HG03095 (cell line): Measurements from ENCODE around the gene FAM72C.
"Not testable (repeated sequence)": the region's sequence is repeated elsewhere in the genome, so short reads cannot be mapped to it uniquely, and the experiment has no call there.

ENCODE experiments used
- ATAC-seq: cut with Tn5 transposase; IDR thresholded peaks from one replicate; pipeline ENCODE4 v1.9.1; 2021; ENCODE audit warnings: moderate library complexity; ENCODE audit not compliant: unreplicated experiment

FAM72C gene

GRCh38 chr1:143987868-143988267 is 16.1 kb upstream of the FAM72C start:
- not testable (repeated sequence) for ATAC-seq

- ATAC-seq, result not testable (repeated sequence)
Observed at GRCh38 chr1:143984721-143985473, 13.1 kb upstream of the FAM72C start.

GRCh38 chr1:143974416-143974815 is 2.6 kb upstream of the FAM72C start:
- ATAC-seq, result not testable (repeated sequence)

- not testable (repeated sequence) for ATAC-seq
Observed at GRCh38 chr1:143973876-143974414, 2.2 kb upstream of the FAM72C start.

DNA sequence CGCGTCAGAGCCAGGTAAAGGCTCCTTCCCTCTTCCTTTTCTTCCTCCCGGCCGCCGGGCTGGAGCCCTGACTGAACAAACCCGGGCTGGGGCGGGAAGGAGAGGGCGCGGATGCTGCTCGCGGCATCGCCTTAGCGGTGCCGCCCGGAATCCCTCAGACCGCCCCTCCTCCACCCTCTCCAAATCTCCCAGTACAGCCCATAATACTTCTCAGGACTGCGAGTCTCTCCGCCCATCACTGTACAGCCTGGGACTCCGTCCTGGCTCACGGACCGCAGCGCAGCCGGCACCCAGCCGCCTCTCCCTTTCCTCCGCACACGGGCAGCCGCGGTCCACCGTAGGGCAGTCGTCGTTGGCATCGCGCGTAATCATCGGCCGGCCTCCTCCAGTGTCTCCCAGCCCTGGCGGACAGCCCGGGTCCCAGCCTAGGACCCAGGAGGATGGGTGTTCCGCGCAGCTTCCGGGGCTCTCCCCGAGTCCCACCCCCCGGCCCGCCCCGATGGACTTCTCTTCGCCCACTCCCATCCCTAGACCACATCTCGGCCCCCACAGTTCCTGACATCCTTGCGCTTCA is 1.1 kb upstream of the FAM72C start:
- peak; percentile 11 for ATAC-seq

- ATAC-seq, result not testable (repeated sequence)
Observed at GRCh38 chr1:143965860-143966259, 5.9 kb downstream of the FAM72C start.

DNA sequence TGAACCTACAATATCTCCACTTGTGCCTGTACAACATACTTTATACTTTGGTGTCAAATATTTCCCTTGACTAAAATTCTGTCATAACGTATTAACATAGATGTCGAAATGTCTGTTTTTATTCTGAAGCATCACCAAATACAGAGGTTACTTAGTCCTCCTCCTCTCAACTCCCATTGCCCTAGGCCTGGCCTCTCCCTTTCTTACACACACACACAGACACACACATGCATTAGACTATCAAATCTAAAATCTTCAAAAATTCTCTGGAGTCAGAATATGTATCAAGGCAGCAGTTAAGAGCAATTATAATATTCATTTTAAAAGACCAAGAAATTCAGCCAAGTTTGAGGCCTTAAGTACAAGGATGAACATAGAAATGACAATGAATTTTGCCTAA is 7.5 kb downstream of the FAM72C start:
- not testable (repeated sequence) for ATAC-seq

GRCh38 chr1:143955930-143956329 is 15.9 kb downstream of the FAM72C start:
- not testable (repeated sequence) for ATAC-seq

GRCh38 chr1:143952913-143953312 is 18.9 kb downstream of the FAM72C start:
- ATAC-seq, result not testable (repeated sequence)

GRCh38 chr1:143951485-143952391 is 20.0 kb downstream of the FAM72C start:
- not testable (repeated sequence) for ATAC-seq

- not testable (repeated sequence) for ATAC-seq
Observed at GRCh38 chr1:143947749-143948148, 24.0 kb downstream of the FAM72C start.

DNA sequence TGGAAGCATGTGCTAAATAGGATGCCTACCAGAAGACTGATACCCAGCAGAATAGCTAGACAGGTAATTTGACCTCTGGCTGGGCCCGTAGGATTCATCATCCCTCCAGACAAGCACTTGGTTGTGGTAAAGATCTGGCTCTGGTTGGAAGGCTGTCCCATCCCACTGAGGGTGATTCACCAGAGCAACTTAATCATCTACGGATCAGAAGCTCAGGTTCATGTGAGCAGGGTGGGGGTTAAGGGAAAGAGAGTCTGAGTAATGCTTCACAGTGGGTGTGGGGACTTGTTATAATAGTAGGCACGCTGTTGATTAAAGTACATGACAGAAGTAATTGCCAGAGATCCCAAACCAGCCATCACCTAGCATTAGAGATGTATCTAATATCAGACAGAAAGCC is 26.5 kb downstream of the FAM72C start:
- ATAC-seq, result not testable (repeated sequence)

DNA sequence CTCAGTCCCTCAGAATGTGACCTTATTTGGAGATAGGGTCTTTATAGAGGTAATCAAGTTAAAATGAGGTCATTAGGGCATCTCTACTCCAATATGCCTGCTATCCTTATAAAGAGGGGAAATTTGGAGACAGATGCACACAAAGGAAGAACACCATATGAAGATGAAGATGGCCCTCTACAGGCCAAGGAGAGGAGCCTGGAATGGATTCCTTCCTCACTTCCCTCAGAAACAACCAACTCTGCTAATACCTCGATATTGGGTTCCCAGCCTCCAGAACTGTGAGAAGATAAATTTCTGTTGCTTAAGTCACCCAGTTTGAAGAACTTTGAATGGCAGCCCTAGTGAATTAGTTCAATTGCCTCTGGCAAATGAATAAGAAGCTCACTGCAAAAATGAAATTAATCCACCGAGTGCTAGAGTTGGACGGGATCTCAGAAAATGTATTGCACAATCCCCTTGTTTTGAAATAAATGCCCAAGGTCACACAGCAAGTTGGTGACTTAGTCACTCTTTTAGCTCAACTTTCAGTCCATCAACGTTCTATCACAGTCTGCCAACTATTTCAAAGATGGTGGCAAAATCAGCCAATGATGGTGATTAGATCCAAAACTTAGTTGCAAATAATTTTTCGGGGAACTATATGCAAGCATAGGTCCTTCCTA is 27.1 kb downstream of the FAM72C start:
- not testable (repeated sequence) for ATAC-seq

GRCh38 chr1:143943319-143943978 is 28.3 kb downstream of the FAM72C start:
- not testable (repeated sequence) for ATAC-seq

GRCh38 chr1:143942238-143942860 is 29.4 kb downstream of the FAM72C start:
- not testable (repeated sequence) for ATAC-seq

- not testable (repeated sequence) for ATAC-seq
Observed at GRCh38 chr1:143939666-143940065, 32.1 kb downstream of the FAM72C start.

- ATAC-seq, result not testable (repeated sequence)
Observed at GRCh38 chr1:143938922-143939321, 32.9 kb downstream of the FAM72C start.

GRCh38 chr1:143936457-143937115 is 35.2 kb downstream of the FAM72C start:
- not testable (repeated sequence) for ATAC-seq

DNA sequence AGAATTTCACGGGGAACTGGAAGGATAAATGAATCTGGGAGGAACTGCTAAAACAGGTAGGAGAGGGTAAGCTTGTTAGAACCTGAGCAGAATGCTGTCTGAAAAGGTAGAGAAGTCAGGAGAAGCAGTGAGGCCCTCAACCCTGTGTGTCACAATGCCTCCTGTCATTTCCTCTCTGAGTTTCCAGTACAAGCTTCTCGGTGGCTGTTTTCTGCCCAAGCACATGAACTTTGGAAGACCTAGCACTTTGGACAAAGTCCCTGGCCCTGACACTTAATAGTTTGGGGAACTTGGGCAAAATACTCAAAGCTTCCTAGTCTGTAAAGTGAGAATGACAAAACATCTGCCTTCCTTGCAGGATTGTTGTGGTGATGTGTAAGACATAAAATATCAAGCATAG is 52.7 kb downstream of the FAM72C start:
- ATAC-seq, result not testable (repeated sequence)
